Nephron (organoid): Measurements from ENCODE around the gene FBN2.
A peak's percentile ranks its signal among the peaks of the same experiment; 100 is the strongest.

Experiments
- H3K27ac Mint-ChIP-seq, 3 experiments: 2 replicates each; pipeline ENCODE4 v1.8.0; 2020; ENCODE audit warnings: mixed read lengths in 3 of 3, mild to moderate bottlenecking in 2 of 3, moderate library complexity in 1 of 3
- H3K27me3 Mint-ChIP-seq: 2 replicates; pipeline ENCODE4 v1.8.0; 2021; ENCODE audit warnings: low read depth, mild to moderate bottlenecking, moderate library complexity, mixed read lengths
- H3K36me3 Mint-ChIP-seq: 2 replicates; pipeline ENCODE4 v1.8.0; 2020; ENCODE audit warnings: low read depth, mixed read lengths
- H3K4me1 Mint-ChIP-seq: 2 replicates; pipeline ENCODE4 v1.8.0; 2020; ENCODE audit warnings: mixed read lengths
- H3K4me3 Mint-ChIP-seq, 3 experiments: 2 replicates each; pipeline ENCODE4 v1.8.0; 2020; ENCODE audit warnings: mild to moderate bottlenecking in 3 of 3, mixed read lengths in 3 of 3, moderate library complexity in 2 of 3
- H3K9me3 Mint-ChIP-seq: 2 replicates; pipeline ENCODE4 v1.8.0; 2020; ENCODE audit warnings: mixed read lengths
- TF ChIP-seq, protein P1 (sequence below), 3 experiments: fragments of 200-600 bp; sonication (generic); IDR thresholded peaks; one replicate each; pipeline ENCODE4 v1.5.0; 2021; ENCODE audit warnings: antibody characterized with exemption in 3 of 3; ENCODE audit not compliant: unreplicated experiment in 3 of 3

The FBN2 gene

DNA sequence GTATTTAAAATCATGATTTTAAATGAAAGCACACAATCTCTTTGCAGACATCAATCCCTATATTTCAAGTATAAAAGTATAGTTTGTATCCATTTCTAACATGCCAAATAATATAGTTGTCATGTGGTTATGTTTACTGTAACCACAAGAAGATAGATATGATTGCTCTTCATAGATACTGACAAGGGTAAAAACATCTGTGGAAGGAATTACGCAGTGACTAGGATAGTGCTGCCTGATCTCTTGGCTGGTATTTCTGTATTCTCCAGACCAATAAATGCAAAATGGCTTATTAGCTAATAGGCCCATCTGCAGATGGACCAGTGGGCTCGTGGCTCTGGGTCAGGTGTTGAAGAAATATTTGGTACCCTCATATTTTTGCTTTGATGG, 34.9 kb upstream of the FBN2 start:
- Mint-ChIP-seq H3K9me3 (no peaks in the 10 kb centered on the region), H3K27me3 (no peaks in the 10 kb centered on the region), H3K27ac (peak overlapping the region in 2 of 3 experiments; percentile 64 to 65), H3K4me1 (peaks cover 9% of the 10 kb centered on the region), H3K36me3 (no peaks in the 10 kb centered on the region), H3K4me3 (no peak overlapping the region)
- TF ChIP-seq, protein P1, sequence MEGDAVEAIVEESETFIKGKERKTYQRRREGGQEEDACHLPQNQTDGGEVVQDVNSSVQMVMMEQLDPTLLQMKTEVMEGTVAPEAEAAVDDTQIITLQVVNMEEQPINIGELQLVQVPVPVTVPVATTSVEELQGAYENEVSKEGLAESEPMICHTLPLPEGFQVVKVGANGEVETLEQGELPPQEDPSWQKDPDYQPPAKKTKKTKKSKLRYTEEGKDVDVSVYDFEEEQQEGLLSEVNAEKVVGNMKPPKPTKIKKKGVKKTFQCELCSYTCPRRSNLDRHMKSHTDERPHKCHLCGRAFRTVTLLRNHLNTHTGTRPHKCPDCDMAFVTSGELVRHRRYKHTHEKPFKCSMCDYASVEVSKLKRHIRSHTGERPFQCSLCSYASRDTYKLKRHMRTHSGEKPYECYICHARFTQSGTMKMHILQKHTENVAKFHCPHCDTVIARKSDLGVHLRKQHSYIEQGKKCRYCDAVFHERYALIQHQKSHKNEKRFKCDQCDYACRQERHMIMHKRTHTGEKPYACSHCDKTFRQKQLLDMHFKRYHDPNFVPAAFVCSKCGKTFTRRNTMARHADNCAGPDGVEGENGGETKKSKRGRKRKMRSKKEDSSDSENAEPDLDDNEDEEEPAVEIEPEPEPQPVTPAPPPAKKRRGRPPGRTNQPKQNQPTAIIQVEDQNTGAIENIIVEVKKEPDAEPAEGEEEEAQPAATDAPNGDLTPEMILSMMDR (IDR thresholded peaks at IDR 0.05; ENCODE audit: unreplicated experiment in 3 of 3) = no peak

DNA sequence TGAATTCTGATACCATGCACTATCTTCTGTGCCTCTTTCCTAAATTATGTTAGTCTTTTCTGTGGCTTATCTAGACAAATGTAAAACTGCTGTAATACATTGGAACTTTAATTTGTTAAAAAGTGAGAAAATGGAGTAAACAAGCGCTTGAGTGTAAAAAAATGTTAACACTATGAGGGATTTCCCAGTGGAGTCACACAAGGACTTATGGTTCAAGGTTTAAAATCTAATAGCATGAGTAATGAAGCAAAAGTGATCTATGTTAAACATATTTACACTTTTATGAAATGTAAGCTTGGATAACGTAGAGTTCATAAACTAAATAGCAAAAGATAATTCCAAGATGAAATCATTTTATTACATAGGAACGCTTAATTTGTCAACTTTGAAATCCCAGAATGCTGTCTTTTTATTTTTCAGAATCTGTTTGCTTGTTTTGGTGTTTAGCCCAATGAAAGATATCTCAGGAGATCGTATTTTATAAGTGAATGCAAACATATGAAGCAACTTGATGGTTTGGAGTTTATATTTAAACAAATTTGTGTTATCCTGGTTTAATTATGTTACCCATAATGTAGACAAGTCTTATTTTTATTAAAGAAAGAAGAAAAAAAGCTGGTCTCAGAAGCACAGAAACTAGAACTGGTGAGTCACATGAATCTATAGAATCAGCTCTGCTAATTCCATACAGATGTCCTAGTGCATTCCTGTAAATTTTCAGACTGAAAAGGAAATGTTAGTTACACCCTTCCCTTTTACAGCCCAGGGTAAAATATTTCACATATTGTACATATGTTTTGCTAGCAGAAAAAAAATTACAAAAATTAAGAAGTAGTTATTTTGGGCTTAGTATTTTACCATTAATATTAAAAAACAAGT, 34.2 kb upstream of the FBN2 start:
- Mint-ChIP-seq H3K36me3 (no peaks in the 10 kb centered on the region), H3K4me1 (peaks cover 9% of the 10 kb centered on the region), H3K9me3 (no peaks in the 10 kb centered on the region), H3K27me3 (no peaks in the 10 kb centered on the region), H3K27ac (peak overlapping the region in 2 of 3 experiments; percentile 65), H3K4me3 (no peak overlapping the region)
- TF ChIP-seq, protein P1 (IDR thresholded peaks at IDR 0.05; ENCODE audit: unreplicated experiment in 3 of 3) = no peak

DNA sequence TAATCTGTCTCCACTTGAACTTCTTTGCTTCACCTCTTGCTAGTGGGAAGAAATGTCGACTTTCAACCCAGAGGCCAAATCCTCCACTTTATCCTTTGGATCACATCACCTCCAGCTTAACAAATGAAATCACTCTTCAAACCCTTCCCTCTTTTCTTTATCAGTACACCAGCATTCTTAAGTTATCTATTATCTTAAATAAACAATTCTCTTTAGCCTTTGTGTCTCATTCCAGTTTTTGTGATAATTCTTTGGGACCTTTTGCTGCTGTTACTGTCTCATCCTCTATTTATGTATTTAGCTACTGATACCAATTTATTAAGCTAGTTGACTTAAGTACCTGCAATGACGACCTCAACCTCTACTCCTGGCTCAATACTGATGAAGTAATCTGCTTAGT, 28.1 kb upstream of the FBN2 start:
- Mint-ChIP-seq H3K36me3 (no peaks in the 10 kb centered on the region), H3K4me3 (no peak overlapping the region), H3K27me3 (no peaks in the 10 kb centered on the region), H3K27ac (no peak overlapping the region), H3K4me1 (no peaks in the 10 kb centered on the region), H3K9me3 (no peaks in the 10 kb centered on the region)
- TF ChIP-seq, protein P1 (IDR thresholded peaks at IDR 0.05; ENCODE audit: unreplicated experiment in 3 of 3) = no peak

DNA sequence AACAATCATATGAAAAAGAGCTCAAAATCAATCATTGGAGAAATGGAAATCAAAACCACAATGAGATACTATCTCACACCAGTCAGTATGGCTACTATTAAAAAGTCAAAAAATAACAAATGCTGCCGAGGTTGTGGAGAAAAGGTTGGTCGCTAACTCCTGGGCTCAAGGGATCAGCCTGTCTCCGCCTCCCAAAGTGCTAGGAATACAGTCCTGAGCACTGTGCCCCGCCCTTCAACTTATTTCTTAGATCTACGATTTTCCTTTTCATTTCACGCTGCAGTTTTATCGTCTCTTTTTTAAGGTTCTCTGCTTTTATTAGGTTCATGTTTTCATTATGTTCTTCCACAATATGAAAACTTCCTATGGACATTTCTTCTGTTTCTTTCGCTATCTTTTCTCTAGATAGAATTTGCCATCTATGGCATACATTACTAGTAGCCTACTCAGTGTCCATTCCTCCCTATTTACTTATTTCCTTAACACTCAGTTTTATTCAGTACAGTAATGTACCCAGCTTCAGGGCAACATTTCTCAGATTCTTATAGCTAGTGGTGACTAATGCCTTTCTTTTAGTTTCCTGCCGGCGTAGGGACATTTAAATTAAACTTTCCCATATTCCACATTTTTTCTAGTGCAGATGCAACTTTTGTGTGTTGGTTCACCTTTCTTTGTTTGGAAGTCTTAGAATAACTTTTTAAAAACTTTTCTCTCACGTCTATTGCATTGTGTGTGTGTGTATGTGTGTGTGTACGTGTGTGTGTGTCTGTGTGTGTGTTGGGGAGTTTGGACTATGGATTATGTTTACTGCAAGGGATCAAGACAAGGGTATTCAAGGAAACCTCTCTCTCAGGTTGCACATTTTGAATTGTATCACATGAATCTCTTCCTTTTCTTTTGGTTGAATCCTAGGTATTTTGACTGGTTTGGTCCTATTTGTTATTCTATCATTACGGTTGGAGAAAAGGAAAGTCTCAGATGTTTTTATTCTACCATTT, 21.6 kb upstream of the FBN2 start:
- Mint-ChIP-seq H3K4me1 (no peaks in the 10 kb centered on the region), H3K27ac (no peak overlapping the region), H3K4me3 (no peak overlapping the region), H3K36me3 (no peaks in the 10 kb centered on the region), H3K27me3 (no peaks in the 10 kb centered on the region), H3K9me3 (peaks cover 16% of the 10 kb centered on the region)
- TF ChIP-seq, protein P1 (IDR thresholded peaks at IDR 0.05; ENCODE audit: unreplicated experiment in 3 of 3) = no peak

DNA sequence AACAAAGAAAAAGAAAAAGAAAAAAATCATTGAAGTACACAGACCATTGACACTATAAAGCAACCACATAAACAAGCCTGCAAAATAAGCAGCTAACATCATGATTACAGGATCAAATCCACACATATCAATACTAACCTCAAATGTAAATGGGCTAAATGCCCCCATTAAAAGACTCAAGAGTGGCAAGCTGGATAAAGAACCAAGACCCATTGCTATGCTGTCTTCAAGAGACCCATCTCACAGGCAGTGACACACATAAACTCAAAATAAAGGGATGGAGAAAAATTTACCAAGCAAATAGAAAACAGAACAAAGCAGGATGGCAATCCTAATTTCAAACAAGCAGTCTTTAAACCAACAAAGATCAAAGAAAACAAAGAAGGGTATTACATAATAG, 15.7 kb upstream of the FBN2 start:
- TF ChIP-seq, protein P1 (IDR thresholded peaks at IDR 0.05; ENCODE audit: unreplicated experiment in 3 of 3) = no peak
- H3K4me1 Mint-ChIP-seq = no peaks in the 10 kb centered on the region
- peaks cover 39% of the 10 kb centered on the region for H3K9me3 Mint-ChIP-seq
- no peak overlapping the region for H3K4me3 Mint-ChIP-seq
- no peak overlapping the region for H3K27ac Mint-ChIP-seq
- peaks cover 3% of the 10 kb centered on the region for H3K36me3 Mint-ChIP-seq
- H3K27me3 Mint-ChIP-seq = no peaks in the 10 kb centered on the region
